Left ventricle myocardium inferior (tissue), 1 donor: ENCODE results near the gene SHISAL1. TPM values are rescaled to one million over a fixed set of nuclear protein-coding genes. Genes with fewer than 3 reads are reported as not detected.

Experiments
- DNase-seq: peaks from one replicate; pipeline ENCODE4 v3.0.0-alpha.2; 2020
- H3K27ac ChIP-seq: fragments of 200-600 bp; replicated peaks from 2 replicates; pipeline ENCODE4 v1.8.0; 2021
- H3K27me3 ChIP-seq: fragments of 200-600 bp; 2 replicates; pipeline ENCODE4 v1.8.0; 2021; ENCODE audit warnings: low read depth
- H3K36me3 ChIP-seq: fragments of 200-600 bp; 2 replicates; pipeline ENCODE4 v1.8.0; 2021
- H3K4me1 ChIP-seq: fragments of 200-600 bp; 2 replicates; pipeline ENCODE4 v1.8.0; 2021
- H3K4me3 ChIP-seq: fragments of 200-600 bp; 2 replicates; pipeline ENCODE4 v1.8.0; 2021; ENCODE audit warnings: mild to moderate bottlenecking, moderate library complexity
- H3K9me3 ChIP-seq: fragments of 200-600 bp; replicated peaks from 2 replicates; pipeline ENCODE4 v1.8.0; 2021
- CTCF ChIP-seq: fragments of 200-600 bp; IDR thresholded peaks from 2 replicates; pipeline ENCODE4 v1.8.0; 2021; ENCODE audit warnings: antibody characterized with exemption, mild to moderate bottlenecking, borderline replicate concordance
- intact Hi-C: fragments of 100-400 bp; cut with micrococcal nuclease; formaldehyde crosslinking; loops from one replicate; pipeline ENCODE4 v1.11.0; 2022
- total RNA-seq: library from RNA; stranded (reverse); fragmentation: NEBNext Ultra II Directional; extraction: Animal tissue kit (Norgen Biotek cat#: 25700); gene quantifications from one replicate; pipeline ENCODE4 v1.2.1, GENCODE V29; 2021
- donor health status: DM: no; HTN: yes; CAD: no; lungs with severe emphysema.

The SHISAL1 gene
- total RNA-seq, 1 donor from 2014 or later, result 1.3 TPM

- Histone ChIP-seq H3K36me3 (no peaks in the 10 kb centered on the region), H3K27me3 (peaks cover 57% of the 10 kb centered on the region), H3K4me3 (no peak overlapping the region), H3K27ac (no peak overlapping the region), H3K9me3 (no peaks in the 10 kb centered on the region), H3K4me1 (peaks cover 4% of the 10 kb centered on the region)
- no peak for TF ChIP-seq CTCF
- no peak for DNase-seq
- intact Hi-C loops, result no loop called here
These were observed 115.5 kb downstream of the SHISAL1 start for GRCh38 chr22:44197271-44197670.

GRCh38 chr22:44196731-44197131 is 116.0 kb downstream of the SHISAL1 start:
- intact Hi-C loops, result no loop called here
- no peak for DNase-seq
- Histone ChIP-seq H3K27ac (no peak overlapping the region), H3K4me1 (peaks cover 4% of the 10 kb centered on the region), H3K36me3 (no peaks in the 10 kb centered on the region), H3K9me3 (no peaks in the 10 kb centered on the region), H3K27me3 (peaks cover 52% of the 10 kb centered on the region), H3K4me3 (no peak overlapping the region)
- TF ChIP-seq CTCF, result no peak

DNA sequence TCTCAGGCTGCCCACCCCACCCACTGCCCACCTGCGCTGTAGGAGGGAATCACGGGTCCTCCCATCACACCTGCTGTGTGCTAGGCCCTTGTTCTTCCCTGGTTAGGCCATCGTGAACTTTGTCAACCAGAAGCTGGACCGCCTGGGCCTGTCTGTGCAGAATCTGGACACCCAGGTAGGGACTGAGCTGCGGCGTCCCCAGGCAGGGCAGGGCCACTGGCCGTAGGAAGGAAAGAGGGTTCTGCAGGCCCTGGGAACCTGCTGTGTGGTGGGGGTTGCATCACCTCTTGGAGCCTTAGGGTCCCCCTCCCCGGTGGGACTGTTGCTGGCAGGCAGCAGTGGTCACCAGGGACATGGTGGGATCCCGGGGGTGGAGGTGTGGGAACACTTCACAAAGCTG is 116.5 kb downstream of the SHISAL1 start:
- no peaks in the 10 kb centered on the region for H3K36me3 ChIP-seq
- DNase-seq, result no peak
- no peak overlapping the region for H3K27ac ChIP-seq
- H3K27me3 ChIP-seq, result peaks cover 47% of the 10 kb centered on the region
- intact Hi-C loops, result no loop called here
- no peaks in the 10 kb centered on the region for H3K9me3 ChIP-seq
- peaks cover 4% of the 10 kb centered on the region for H3K4me1 ChIP-seq
- no peak for TF ChIP-seq CTCF
- H3K4me3 ChIP-seq, result no peak overlapping the region

DNA sequence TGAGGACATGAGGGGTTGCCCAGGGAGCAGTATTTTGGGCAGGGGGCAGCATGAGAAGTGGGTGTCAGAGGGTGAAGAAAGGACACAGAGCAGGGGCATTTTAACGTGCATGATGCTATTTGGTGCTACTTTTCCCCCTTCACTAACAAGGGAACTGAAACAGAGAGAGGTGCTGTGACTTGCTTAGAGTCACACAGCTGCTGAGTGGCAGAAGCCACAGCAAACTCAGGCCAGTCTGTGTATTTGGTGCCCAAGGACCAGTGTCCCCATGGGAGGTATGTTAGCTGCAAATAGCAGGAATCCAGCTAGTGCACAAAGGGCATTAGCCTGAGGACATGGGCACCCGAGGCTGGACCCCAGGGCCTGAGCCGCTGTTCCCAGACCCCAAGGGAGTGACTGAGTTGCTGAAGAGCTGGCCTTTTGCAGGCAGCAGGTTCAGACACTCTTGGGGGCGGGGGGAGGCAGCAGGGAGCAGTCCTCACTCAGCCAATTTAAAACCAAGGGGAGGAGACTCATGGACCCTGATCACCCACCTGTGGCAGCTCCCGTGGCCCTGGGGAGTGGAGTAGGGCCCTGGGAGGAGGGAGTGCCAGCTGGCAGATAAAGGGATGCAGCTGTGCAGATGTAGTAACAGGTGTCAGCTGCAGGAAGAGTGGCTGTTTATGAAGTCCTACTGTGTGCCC is 117.4 kb downstream of the SHISAL1 start:
- Histone ChIP-seq H3K36me3 (no peaks in the 10 kb centered on the region), H3K4me3 (no peak overlapping the region), H3K27me3 (peaks cover 39% of the 10 kb centered on the region), H3K9me3 (no peaks in the 10 kb centered on the region), H3K4me1 (no peaks in the 10 kb centered on the region), H3K27ac (no peak overlapping the region)
- no peak for TF ChIP-seq CTCF
- intact Hi-C loops, result no loop called here
- no peak for DNase-seq

- H3K9me3 ChIP-seq, result no peaks in the 10 kb centered on the region
- intact Hi-C loops, result no loop called here
- no peak for TF ChIP-seq CTCF
- no peak overlapping the region for H3K4me3 ChIP-seq
- peaks cover 33% of the 10 kb centered on the region for H3K27me3 ChIP-seq
- no peaks in the 10 kb centered on the region for H3K4me1 ChIP-seq
- no peak for DNase-seq
- H3K36me3 ChIP-seq, result no peaks in the 10 kb centered on the region
- H3K27ac ChIP-seq, result no peak overlapping the region
These were observed 118.2 kb downstream of the SHISAL1 start for GRCh38 chr22:44194569-44194968.

Other genes starting within 250 kb of the SHISAL1 start
- 2.8 TPM for gene PARVG, start 132.0 kb downstream of the SHISAL1 start, total RNA-seq
- gene RTL6, start 185.3 kb upstream of the SHISAL1 start, total RNA-seq, result 25.0 TPM